ENCODE measurements around the gene CYP4F3. TPM values are rescaled to one million over a fixed set of nuclear protein-coding genes. Genes with fewer than 3 reads are reported as not detected.

The CYP4F3 gene
- total and polyA plus RNA-seq, 2 of the 13 experiments (the other 11 are each of a cell fraction or from before 2014, with no cell fraction given) = 17.8 to 22.8 TPM

DNA sequence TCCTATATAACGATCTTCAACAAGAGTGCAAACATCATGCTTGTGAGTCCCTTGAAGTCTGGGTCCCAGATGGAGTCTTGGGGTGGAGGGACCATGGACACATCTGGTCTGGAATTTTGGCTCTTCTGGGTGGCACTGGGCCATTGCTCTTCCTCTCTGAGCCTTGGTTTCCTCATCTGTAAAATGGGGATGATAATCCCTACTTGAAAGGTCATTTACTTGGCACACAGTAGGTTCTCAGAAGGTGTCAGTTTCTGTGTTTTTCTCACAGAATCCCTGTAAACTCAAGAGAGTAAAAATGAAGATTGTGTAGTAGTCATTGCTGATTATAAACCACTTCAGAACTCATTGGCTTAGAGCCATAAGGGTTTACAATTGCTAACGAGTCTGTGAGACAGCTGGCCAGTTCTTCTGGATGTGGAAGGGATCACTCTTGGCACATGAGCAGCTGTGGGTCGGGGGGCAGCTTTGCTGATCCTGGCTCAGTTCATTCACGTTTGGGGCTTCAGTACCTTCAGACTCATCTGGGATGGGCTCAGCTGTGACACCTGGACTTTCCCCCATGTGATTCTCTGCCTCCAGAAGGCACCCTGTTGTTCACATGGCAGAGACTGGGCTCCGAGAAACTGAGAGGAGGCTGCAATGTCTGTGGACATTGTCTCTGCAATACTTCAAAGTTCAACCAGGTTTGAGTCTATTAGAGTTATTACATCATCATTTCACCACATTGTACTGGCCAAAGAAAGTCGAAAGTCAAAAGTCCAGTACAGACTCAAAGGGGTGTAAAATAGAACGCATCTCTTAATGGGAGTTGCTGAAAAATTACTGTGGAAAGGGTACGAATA is 40.0 kb downstream of the CYP4F3 start:
- no peak overlapping the region for H2AFZ ChIP-seq (ENCODE audit: low read length)
- no peak overlapping the region for H3K9ac ChIP-seq (ENCODE audit: insufficient read depth, low read depth, low read length)
- ATAC-seq = peak; percentile 86
- FAIRE-seq = peak; percentile 93
- H3K4me1 ChIP-seq (ENCODE audit: insufficient read depth, low read length) = peaks cover 50% of the 10 kb centered on the region
- 31% methylated on average over 6 of the region's 8 CpGs for WGBS (ENCODE audit: low lambda C conversion rate)
- H3K9me3 ChIP-seq (ENCODE audit: low read length) = no peaks in the 10 kb centered on the region
- in situ Hi-C loops (cut with HindIII; ENCODE audit: extremely low pct_ligation_motif_present, low pct_unique_long_range_greater_than_20kb) = no loop called here
- H4K20me1 ChIP-seq (ENCODE audit: insufficient read depth, low read length) = no peaks in the 10 kb centered on the region
- peak overlapping the region; percentile 44 for H3K4me2 ChIP-seq (ENCODE audit: low read depth, low read length)
- peaks cover 7 to 24% of the 10 kb centered on the region in 2 experiments for H3K36me3 ChIP-seq (replicated peaks in 1 of 2; ENCODE audit: control insufficient read depth in 1 of 2, insufficient read depth in 2 of 2, low read length in 2 of 2)
- CTCF ChIA-PET (ENCODE audit: low intra/inter-chr PET ratio, low total read pairs) = no interaction called here
- DNase-seq (ENCODE audit: low spot score) = peak; percentile 79
- BruUV-seq (replicated peaks) = no TSS peak
- no peaks in the 10 kb centered on the region for H3K27me3 ChIP-seq (ENCODE audit: control insufficient read depth in 1 of 2, insufficient read depth in 2 of 2, low read length in 2 of 2)
- intact Hi-C loops (cut with micrococcal nuclease; ENCODE audit: unreplicated experiment) = no loop called here
- POLR2A ChIA-PET = interaction anchor here (3.0 kb wide), 1 partner anchor 40 kb away, joined by 7 read pairs; the partner anchor contains the start of gene CYP4F3
- no peak overlapping the region for H3K4me3 ChIP-seq (replicated peaks in 1 of 3; ENCODE audit: insufficient read depth in 1 of 3, low read depth in 2 of 3, low read length in 3 of 3)
- H3K27ac ChIP-seq (ENCODE audit: extremely low read length, insufficient read depth, low read length) = peak overlapping the region; percentile 73
- no peaks in the 10 kb centered on the region for H3K79me2 ChIP-seq (ENCODE audit: insufficient read depth, low read length)
- TF ChIP-seq, protein P1, sequence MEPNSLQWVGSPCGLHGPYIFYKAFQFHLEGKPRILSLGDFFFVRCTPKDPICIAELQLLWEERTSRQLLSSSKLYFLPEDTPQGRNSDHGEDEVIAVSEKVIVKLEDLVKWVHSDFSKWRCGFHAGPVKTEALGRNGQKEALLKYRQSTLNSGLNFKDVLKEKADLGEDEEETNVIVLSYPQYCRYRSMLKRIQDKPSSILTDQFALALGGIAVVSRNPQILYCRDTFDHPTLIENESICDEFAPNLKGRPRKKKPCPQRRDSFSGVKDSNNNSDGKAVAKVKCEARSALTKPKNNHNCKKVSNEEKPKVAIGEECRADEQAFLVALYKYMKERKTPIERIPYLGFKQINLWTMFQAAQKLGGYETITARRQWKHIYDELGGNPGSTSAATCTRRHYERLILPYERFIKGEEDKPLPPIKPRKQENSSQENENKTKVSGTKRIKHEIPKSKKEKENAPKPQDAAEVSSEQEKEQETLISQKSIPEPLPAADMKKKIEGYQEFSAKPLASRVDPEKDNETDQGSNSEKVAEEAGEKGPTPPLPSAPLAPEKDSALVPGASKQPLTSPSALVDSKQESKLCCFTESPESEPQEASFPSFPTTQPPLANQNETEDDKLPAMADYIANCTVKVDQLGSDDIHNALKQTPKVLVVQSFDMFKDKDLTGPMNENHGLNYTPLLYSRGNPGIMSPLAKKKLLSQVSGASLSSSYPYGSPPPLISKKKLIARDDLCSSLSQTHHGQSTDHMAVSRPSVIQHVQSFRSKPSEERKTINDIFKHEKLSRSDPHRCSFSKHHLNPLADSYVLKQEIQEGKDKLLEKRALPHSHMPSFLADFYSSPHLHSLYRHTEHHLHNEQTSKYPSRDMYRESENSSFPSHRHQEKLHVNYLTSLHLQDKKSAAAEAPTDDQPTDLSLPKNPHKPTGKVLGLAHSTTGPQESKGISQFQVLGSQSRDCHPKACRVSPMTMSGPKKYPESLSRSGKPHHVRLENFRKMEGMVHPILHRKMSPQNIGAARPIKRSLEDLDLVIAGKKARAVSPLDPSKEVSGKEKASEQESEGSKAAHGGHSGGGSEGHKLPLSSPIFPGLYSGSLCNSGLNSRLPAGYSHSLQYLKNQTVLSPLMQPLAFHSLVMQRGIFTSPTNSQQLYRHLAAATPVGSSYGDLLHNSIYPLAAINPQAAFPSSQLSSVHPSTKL (CRISPR knock-in tag; IDR thresholded peaks at IDR 0.05) = peak; percentile 78
- TF ChIP-seq ZNF138 (CRISPR knock-in tag; IDR thresholded peaks at IDR 0.05; ENCODE audit: low read depth) = no peak
- TF ChIP-seq ATF2 (CRISPR knock-in tag; IDR thresholded peaks at IDR 0.05) = peak; percentile 93
- 0 out of 2 replicates have a peak, but pooled peaks have one; percentile 60 for TF ChIP-seq ZKSCAN1 (IDR thresholded peaks at IDR 0.05; ENCODE audit: low read length)
- TF ChIP-seq MAX (IDR thresholded peaks at IDR 0.05) = peak; percentile 57; the same call in 1 of the 2 replicates
- TF ChIP-seq BORCS8-MEF2B (CRISPR knock-in tag; IDR thresholded peaks at IDR 0.05) = no peak
- TF ChIP-seq, protein P2, sequence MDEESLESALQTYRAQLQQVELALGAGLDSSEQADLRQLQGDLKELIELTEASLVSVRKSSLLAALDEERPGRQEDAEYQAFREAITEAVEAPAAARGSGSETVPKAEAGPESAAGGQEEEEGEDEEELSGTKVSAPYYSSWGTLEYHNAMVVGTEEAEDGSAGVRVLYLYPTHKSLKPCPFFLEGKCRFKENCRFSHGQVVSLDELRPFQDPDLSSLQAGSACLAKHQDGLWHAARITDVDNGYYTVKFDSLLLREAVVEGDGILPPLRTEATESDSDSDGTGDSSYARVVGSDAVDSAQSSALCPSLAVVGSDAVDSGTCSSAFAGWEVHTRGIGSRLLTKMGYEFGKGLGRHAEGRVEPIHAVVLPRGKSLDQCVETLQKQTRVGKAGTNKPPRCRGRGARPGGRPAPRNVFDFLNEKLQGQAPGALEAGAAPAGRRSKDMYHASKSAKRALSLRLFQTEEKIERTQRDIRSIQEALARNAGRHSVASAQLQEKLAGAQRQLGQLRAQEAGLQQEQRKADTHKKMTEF (CRISPR knock-in tag; IDR thresholded peaks at IDR 0.05) = peak; percentile 53; the same call in 1 of the 2 replicates
- no peak for TF ChIP-seq PHF20 (CRISPR knock-in tag; IDR thresholded peaks at IDR 0.05)
- peak; percentile 56; the same call in 1 of the 2 replicates for TF ChIP-seq BCL6 (CRISPR knock-in tag; IDR thresholded peaks at IDR 0.05)
- TF ChIP-seq MLX (CRISPR knock-in tag; IDR thresholded peaks at IDR 0.05) = 0 out of 2 replicates have a peak, but pooled peaks have one; percentile 34
- no peak for TF ChIP-seq LCORL (IDR thresholded peaks at IDR 0.05)
- TF ChIP-seq LCORL (CRISPR knock-in tag; IDR thresholded peaks at IDR 0.05) = peak; percentile 79
- peak; percentile 68 for TF ChIP-seq CREM (IDR thresholded peaks at IDR 0.05)
- TF ChIP-seq CREM (CRISPR knock-in tag; IDR thresholded peaks at IDR 0.05) = no peak
- TF ChIP-seq KLF6 (CRISPR knock-in tag; IDR thresholded peaks at IDR 0.05) = 0 out of 2 replicates have a peak, but pooled peaks have one; percentile 37
- 0 out of 2 replicates have a peak, but pooled peaks have one; percentile 48 for TF ChIP-seq RARG (CRISPR knock-in tag; IDR thresholded peaks at IDR 0.05; ENCODE audit: low read depth)
- TF ChIP-seq HMG20A (CRISPR knock-in tag; IDR thresholded peaks at IDR 0.05; ENCODE audit: borderline replicate concordance) = peak; percentile 66

Data from HepG2 (cell line).